Endodermal cell (in vitro differentiated cells): ENCODE results near the gene TMEM255B. TPM values are rescaled to one million over a fixed set of nuclear protein-coding genes. Genes with fewer than 3 reads are reported as not detected.

Experiments
- DNase-seq: peaks from one replicate; pipeline ENCODE4 v3.0.0-alpha.2; 2017
- H3K27ac ChIP-seq: 2 replicates; pipeline ENCODE4 v1.5.1; 2013; ENCODE audit warnings: mild to moderate bottlenecking, low read depth, low read length, moderate library complexity
- H3K27me3 ChIP-seq: 2 replicates; pipeline ENCODE4 v1.6.1; 2013; ENCODE audit warnings: mild to moderate bottlenecking, low read length, moderate library complexity; ENCODE audit not compliant: insufficient read depth, control insufficient read depth, poor library complexity, severe bottlenecking
- H3K36me3 ChIP-seq: 2 replicates; pipeline ENCODE4 v1.7.0; 2013; ENCODE audit warnings: mild to moderate bottlenecking, low read length, moderate library complexity; ENCODE audit not compliant: control insufficient read depth, insufficient read depth
- H3K4me1 ChIP-seq: one replicate; pipeline ENCODE4 v1.7.0; 2013; ENCODE audit warnings: low read length; ENCODE audit not compliant: control insufficient read depth, insufficient read depth
- H3K4me3 ChIP-seq: 2 replicates; pipeline ENCODE4 v1.5.1; 2013; ENCODE audit warnings: mild to moderate bottlenecking, low read length, moderate library complexity
- H3K9ac ChIP-seq: 2 replicates; pipeline ENCODE4 v1.6.1; 2013; ENCODE audit warnings: mild to moderate bottlenecking, low read length, moderate library complexity; ENCODE audit not compliant: poor library complexity, severe bottlenecking; ENCODE audit errors: extremely low read depth
- H3K9me3 ChIP-seq: 2 replicates; pipeline ENCODE4 v1.6.1; 2013; ENCODE audit warnings: mild to moderate bottlenecking, low read length, moderate library complexity; ENCODE audit not compliant: control insufficient read depth
- H3K27ac Mint-ChIP-seq: 2 replicates; pipeline ENCODE4 v1.8.0; 2020; ENCODE audit warnings: mixed read lengths
- H3K27me3 Mint-ChIP-seq: 2 replicates; pipeline ENCODE4 v1.8.0; 2021; ENCODE audit warnings: mild to moderate bottlenecking, mixed read lengths; ENCODE audit not compliant: insufficient read depth
- H3K36me3 Mint-ChIP-seq: 2 replicates; pipeline ENCODE4 v1.8.0; 2020; ENCODE audit warnings: low read depth, mixed read lengths
- H3K4me1 Mint-ChIP-seq: 2 replicates; pipeline ENCODE4 v1.8.0; 2020; ENCODE audit warnings: mixed read lengths
- H3K4me3 Mint-ChIP-seq: 2 replicates; pipeline ENCODE4 v1.8.0; 2020; ENCODE audit warnings: mild to moderate bottlenecking, moderate library complexity, mixed read lengths
- H3K9me3 Mint-ChIP-seq: 2 replicates; pipeline ENCODE4 v1.8.0; 2020; ENCODE audit warnings: mild to moderate bottlenecking, mixed read lengths
- WGBS, 2 experiments: methylation state at CpG; one replicate each; pipeline versions ENCODE4 v1.1.5 to v1.1.7; 2013; ENCODE audit warnings: missing lambda C conversion rate in 2 of 2, mixed read lengths in 1 of 2; ENCODE audit not compliant: insufficient coverage in 1 of 2, insufficient read length in 1 of 2; 5-methylcytosine and 5-hydroxymethylcytosine counted together
- total RNA-seq, 2 donors: library from RNA; stranded (reverse); fragmentation: NEBNext Ultra II Directional in 1 of 2; extraction: Animal tissue kit (Norgen Biotek cat#: 25700) in 1 of 2; gene quantifications; 2 replicates in 1 of 2; 3 replicates in 1 of 2; pipeline ENCODE4 v1.2.1, GENCODE V29; 2021
- TF ChIP-seq, protein P1 (sequence below): fragments of 200-600 bp; sonication (generic); conservative IDR thresholded peaks from 2 replicates; pipeline ENCODE4 v1.5.0; 2021; ENCODE audit warnings: antibody characterized with exemption, mild to moderate bottlenecking

Gene TMEM255B
- total RNA-seq, 2 donors from 2014 or later, result 0.55 to 2.1 TPM

DNA sequence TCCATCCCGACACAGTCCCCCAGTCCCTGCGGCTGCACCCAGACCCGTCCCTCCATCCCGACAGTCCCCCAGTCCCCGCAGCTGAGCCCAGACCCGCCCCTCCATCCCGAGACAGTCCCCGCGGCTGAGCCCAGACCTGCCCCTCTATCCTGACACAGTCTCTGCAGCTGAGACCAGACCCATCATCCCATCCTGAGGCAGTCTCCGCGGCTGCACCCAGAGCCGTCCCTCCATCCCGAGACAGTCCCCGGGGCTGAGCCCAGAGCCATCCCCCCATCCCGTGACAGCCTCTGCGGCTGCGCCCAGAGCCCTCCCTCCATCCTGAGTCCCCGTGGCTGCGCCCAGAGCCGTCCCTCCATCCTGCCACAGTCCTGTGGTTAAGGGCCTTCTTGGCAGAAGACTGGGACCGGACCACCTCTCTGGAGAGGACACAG is 28.8 kb upstream of the TMEM255B start:
- Histone ChIP-seq H3K36me3 (no peaks in the 10 kb centered on the region), H3K9ac (no peak overlapping the region), H3K4me1 (no peaks in the 10 kb centered on the region), H3K27me3 (no peaks in the 10 kb centered on the region), H3K4me3 (no peak overlapping the region), H3K27ac (no peak overlapping the region), H3K9me3 (no peaks in the 10 kb centered on the region)
- Mint-ChIP-seq H3K36me3 (no peaks in the 10 kb centered on the region), H3K27me3 (no peaks in the 10 kb centered on the region), H3K4me3 (no peak overlapping the region), H3K4me1 (no peaks in the 10 kb centered on the region), H3K9me3 (no peaks in the 10 kb centered on the region), H3K27ac (no peak overlapping the region)
- TF ChIP-seq, protein P1, sequence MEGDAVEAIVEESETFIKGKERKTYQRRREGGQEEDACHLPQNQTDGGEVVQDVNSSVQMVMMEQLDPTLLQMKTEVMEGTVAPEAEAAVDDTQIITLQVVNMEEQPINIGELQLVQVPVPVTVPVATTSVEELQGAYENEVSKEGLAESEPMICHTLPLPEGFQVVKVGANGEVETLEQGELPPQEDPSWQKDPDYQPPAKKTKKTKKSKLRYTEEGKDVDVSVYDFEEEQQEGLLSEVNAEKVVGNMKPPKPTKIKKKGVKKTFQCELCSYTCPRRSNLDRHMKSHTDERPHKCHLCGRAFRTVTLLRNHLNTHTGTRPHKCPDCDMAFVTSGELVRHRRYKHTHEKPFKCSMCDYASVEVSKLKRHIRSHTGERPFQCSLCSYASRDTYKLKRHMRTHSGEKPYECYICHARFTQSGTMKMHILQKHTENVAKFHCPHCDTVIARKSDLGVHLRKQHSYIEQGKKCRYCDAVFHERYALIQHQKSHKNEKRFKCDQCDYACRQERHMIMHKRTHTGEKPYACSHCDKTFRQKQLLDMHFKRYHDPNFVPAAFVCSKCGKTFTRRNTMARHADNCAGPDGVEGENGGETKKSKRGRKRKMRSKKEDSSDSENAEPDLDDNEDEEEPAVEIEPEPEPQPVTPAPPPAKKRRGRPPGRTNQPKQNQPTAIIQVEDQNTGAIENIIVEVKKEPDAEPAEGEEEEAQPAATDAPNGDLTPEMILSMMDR, result no peak
- WGBS, 2 experiments, result 88 to 91% methylated on average over 6 to 21 of the region's 21 CpGs
- no peak for DNase-seq

DNA sequence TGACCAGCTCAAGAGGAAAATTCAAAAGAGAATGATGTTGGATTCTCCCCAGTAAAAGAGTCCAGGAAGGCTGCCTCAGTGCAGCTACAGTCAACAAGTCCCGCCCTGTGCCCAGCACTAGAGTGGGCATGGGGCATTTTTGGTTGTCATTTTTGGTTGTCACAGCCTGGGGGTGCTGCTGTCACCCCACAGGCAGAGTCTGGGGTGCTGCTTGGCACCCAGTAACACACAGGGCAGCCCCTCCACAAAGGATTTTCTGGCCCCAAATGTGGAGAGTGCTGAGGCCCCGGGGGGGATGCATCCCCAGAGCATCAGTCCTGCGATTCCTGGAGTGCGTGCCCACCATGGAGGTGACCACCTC is 28.2 kb upstream of the TMEM255B start:
- Mint-ChIP-seq H3K27ac (no peak overlapping the region), H3K4me3 (no peak overlapping the region), H3K27me3 (no peaks in the 10 kb centered on the region), H3K4me1 (no peaks in the 10 kb centered on the region), H3K36me3 (no peaks in the 10 kb centered on the region), H3K9me3 (no peaks in the 10 kb centered on the region)
- Histone ChIP-seq H3K4me1 (no peaks in the 10 kb centered on the region), H3K4me3 (no peak overlapping the region), H3K36me3 (no peaks in the 10 kb centered on the region), H3K9ac (no peak overlapping the region), H3K9me3 (no peaks in the 10 kb centered on the region), H3K27me3 (no peaks in the 10 kb centered on the region), H3K27ac (no peak overlapping the region)
- TF ChIP-seq, protein P1, result no peak
- WGBS, 2 experiments, result 82 to 96% methylated on average over 4 of the region's 4 CpGs
- no peak for DNase-seq

GRCh38 chr13:113731192-113732175 is 27.5 kb upstream of the TMEM255B start:
- H3K9me3 Mint-ChIP-seq, result no peaks in the 10 kb centered on the region
- no peak overlapping the region for H3K4me3 Mint-ChIP-seq
- Histone ChIP-seq H3K27ac (no peak overlapping the region), H3K27me3 (no peaks in the 10 kb centered on the region), H3K9me3 (no peaks in the 10 kb centered on the region), H3K4me1 (no peaks in the 10 kb centered on the region), H3K9ac (no peak overlapping the region), H3K36me3 (no peaks in the 10 kb centered on the region), H3K4me3 (no peak overlapping the region)
- no peak for DNase-seq
- H3K27me3 Mint-ChIP-seq, result no peaks in the 10 kb centered on the region
- 90% methylated on average over 20 to 32 of the region's 32 CpGs for WGBS, 2 experiments
- no peaks in the 10 kb centered on the region for H3K36me3 Mint-ChIP-seq
- no peak overlapping the region for H3K27ac Mint-ChIP-seq
- no peaks in the 10 kb centered on the region for H3K4me1 Mint-ChIP-seq
- TF ChIP-seq, protein P1, result peak; percentile 30
